ENCODE results near the gene NOX3. TPM values are rescaled to one million over a fixed set of nuclear protein-coding genes. Genes with fewer than 3 reads are reported as not detected.

NOX3 gene
- total and polyA plus RNA-seq, 10 of the 15 experiments (the other 5 are each of a cell fraction or from before 2014, with no cell fraction given), result not detected

GRCh38 chr6:155349956-155350355 is 105.7 kb downstream of the NOX3 start:
- H2AFZ ChIP-seq (ENCODE audit: control insufficient read depth, low read depth, low read length), result no peak overlapping the region
- no peak overlapping the region for H3K4me3 ChIP-seq
- no peak overlapping the region for H3K9ac ChIP-seq (ENCODE audit: control insufficient read depth, insufficient read depth, low read length)
- H4K20me1 ChIP-seq (ENCODE audit: control insufficient read depth, insufficient read depth), result no peaks in the 10 kb centered on the region
- TF ChIP-seq YY1 (IDR thresholded peaks at IDR 0.05; ENCODE audit: low read depth, low read length), result no peak
- no peak for TF ChIP-seq NRF1 (conservative IDR thresholded peaks at IDR 0.05; ENCODE audit: low read depth, low read length)
- TF ChIP-seq BRCA1 (IDR thresholded peaks at IDR 0.05; ENCODE audit: low read depth, low read length), result no peak
- TF ChIP-seq DPF2 (IDR thresholded peaks at IDR 0.05), result no peak
- no peak for TF ChIP-seq MTA3 (IDR thresholded peaks at IDR 0.05; ENCODE audit: borderline replicate concordance, low read length)
- no peak for TF ChIP-seq MEF2A (IDR thresholded peaks at IDR 0.05; ENCODE audit: insufficient read depth, low read depth, low read length)
- TF ChIP-seq ZNF217 (IDR thresholded peaks at IDR 0.05), result no peak
- no peak for TF ChIP-seq EED (IDR thresholded peaks at IDR 0.05; ENCODE audit: low read depth)
- TF ChIP-seq MEF2B (IDR thresholded peaks at IDR 0.05; ENCODE audit: partially characterized antibody, poor library complexity, severe bottlenecking), result no peak
- no peak for TF ChIP-seq NBN (IDR thresholded peaks at IDR 0.05)
- TF ChIP-seq, protein P1, sequence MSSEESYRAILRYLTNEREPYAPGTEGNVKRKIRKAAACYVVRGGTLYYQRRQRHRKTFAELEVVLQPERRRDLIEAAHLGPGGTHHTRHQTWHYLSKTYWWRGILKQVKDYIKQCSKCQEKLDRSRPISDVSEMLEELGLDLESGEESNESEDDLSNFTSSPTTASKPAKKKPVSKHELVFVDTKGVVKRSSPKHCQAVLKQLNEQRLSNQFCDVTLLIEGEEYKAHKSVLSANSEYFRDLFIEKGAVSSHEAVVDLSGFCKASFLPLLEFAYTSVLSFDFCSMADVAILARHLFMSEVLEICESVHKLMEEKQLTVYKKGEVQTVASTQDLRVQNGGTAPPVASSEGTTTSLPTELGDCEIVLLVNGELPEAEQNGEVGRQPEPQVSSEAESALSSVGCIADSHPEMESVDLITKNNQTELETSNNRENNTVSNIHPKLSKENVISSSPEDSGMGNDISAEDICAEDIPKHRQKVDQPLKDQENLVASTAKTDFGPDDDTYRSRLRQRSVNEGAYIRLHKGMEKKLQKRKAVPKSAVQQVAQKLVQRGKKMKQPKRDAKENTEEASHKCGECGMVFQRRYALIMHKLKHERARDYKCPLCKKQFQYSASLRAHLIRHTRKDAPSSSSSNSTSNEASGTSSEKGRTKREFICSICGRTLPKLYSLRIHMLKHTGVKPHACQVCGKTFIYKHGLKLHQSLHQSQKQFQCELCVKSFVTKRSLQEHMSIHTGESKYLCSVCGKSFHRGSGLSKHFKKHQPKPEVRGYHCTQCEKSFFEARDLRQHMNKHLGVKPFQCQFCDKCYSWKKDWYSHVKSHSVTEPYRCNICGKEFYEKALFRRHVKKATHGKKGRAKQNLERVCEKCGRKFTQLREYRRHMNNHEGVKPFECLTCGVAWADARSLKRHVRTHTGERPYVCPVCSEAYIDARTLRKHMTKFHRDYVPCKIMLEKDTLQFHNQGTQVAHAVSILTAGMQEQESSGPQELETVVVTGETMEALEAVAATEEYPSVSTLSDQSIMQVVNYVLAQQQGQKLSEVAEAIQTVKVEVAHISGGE (CRISPR knock-in tag; IDR thresholded peaks at IDR 0.05), result no peak
- TF ChIP-seq ZBED1 (IDR thresholded peaks at IDR 0.05; ENCODE audit: borderline replicate concordance), result no peak
- no peak for TF ChIP-seq ZNF24 (IDR thresholded peaks at IDR 0.05)
- TF ChIP-seq TARDBP (IDR thresholded peaks at IDR 0.05; ENCODE audit: borderline replicate concordance), result no peak
- TF ChIP-seq NFYA (IDR thresholded peaks at IDR 0.05; ENCODE audit: borderline replicate concordance, low read depth, low read length), result no peak
- TF ChIP-seq IRF5 (IDR thresholded peaks at IDR 0.05; ENCODE audit: borderline replicate concordance), result no peak
- TF ChIP-seq IRF3 (IDR thresholded peaks at IDR 0.05), result no peak
- no TSS peak for BruUV-seq (replicated peaks)
- peaks cover 70% of the 10 kb centered on the region for H3K9me3 ChIP-seq (replicated peaks; ENCODE audit: control insufficient read depth, insufficient read depth, low read length)
- ChIA-PET RAD21 (ENCODE audit: unreplicated experiment) (interaction anchor here (0.6 kb wide), 1 partner anchor 99 kb away, joined by 3 read pairs; no protein-coding TSS in a partner anchor), CTCF (interaction anchor here (2.9 kb wide), 1 partner anchor 10 kb away, joined by 9 read pairs; no protein-coding TSS in a partner anchor), POLR2A (interaction anchor here (0.6 to 1.4 kb wide), 2 partner anchors 17 to 541 kb away, joined by 3 to 4 read pairs; no protein-coding TSS in a partner anchor), SMC1A (ENCODE audit: uncharacterized antibody, unreplicated experiment) (interaction anchor here (1.3 to 5.4 kb wide), 6 partner anchors 11 to 69 kb away, joined by 4 to 26 read pairs (median 8); no protein-coding TSS in a partner anchor)
- peaks cover 47% of the 10 kb centered on the region for H3K4me1 ChIP-seq (ENCODE audit: control insufficient read depth, insufficient read depth, low read length)
- no peaks in the 10 kb centered on the region for H3K79me2 ChIP-seq (ENCODE audit: control insufficient read depth, insufficient read depth, low read length)
- H3K4me2 ChIP-seq (ENCODE audit: control insufficient read depth, insufficient read depth), result no peak overlapping the region
- H3K36me3 ChIP-seq (ENCODE audit: control insufficient read depth in 2 of 2, insufficient read depth in 2 of 2, low read length in 1 of 2), result no peaks in the 10 kb centered on the region
- in situ Hi-C loops (cut with MboI) (no loop called here), intact Hi-C loops (cut with micrococcal nuclease; ENCODE audit: unreplicated experiment) (loop anchor here (5.0 kb wide), 1 partner anchor 1347 kb away; no protein-coding TSS in a partner anchor)
- H3K27ac ChIP-seq (ENCODE audit: control insufficient read depth, insufficient read depth), result peak overlapping the region; percentile 76
- DNase-seq (ENCODE audit: low read depth, low spot score), result no peak
- ATAC-seq, result no peak
- 99% methylated on average over 6 of the region's 6 CpGs for WGBS (ENCODE audit: insufficient coverage, insufficient replicate concordance, low lambda C conversion rate, missing lambda C conversion rate)
- H3K27me3 ChIP-seq (replicated peaks in 1 of 2; ENCODE audit: control insufficient read depth in 2 of 2, insufficient read depth in 2 of 2, low read length in 1 of 2), result no peaks in the 10 kb centered on the region
- no peak for FAIRE-seq
